WTC11 (cell line): ENCODE measurements around the gene FAM228B.

ENCODE experiments used
- CREB1 ChIP-seq: sonication (generic); formaldehyde crosslinking; IDR thresholded peaks from 2 replicates; pipeline ENCODE4 v1.8.0; 2023; ENCODE audit warnings: mild to moderate bottlenecking, missing genetic modification reagents
- CTCF ChIP-seq: fragments of 200-600 bp; IDR thresholded peaks from 2 replicates; pipeline ENCODE4 v1.8.0; 2022; ENCODE audit warnings: antibody characterized with exemption
- E2F1 ChIP-seq: sonication (generic); formaldehyde crosslinking; IDR thresholded peaks from 2 replicates; pipeline ENCODE4 v1.8.0; 2022; ENCODE audit warnings: mild to moderate bottlenecking, missing genetic modification reagents
- ELF4 ChIP-seq: sonication (generic); formaldehyde crosslinking; IDR thresholded peaks from 2 replicates; pipeline ENCODE4 v1.8.1; 2022; ENCODE audit warnings: low read depth, mild to moderate bottlenecking, moderate library complexity, missing genetic modification reagents
- GABPB1 ChIP-seq: sonication (generic); formaldehyde crosslinking; IDR thresholded peaks from 2 replicates; pipeline ENCODE4 v1.8.1; 2023; ENCODE audit warnings: mild to moderate bottlenecking, missing genetic modification reagents
- NR2C2 ChIP-seq: sonication (generic); formaldehyde crosslinking; IDR thresholded peaks from 2 replicates; pipeline ENCODE4 v1.8.0; 2022; ENCODE audit warnings: mild to moderate bottlenecking, missing genetic modification reagents
- SP1 ChIP-seq: sonication (generic); formaldehyde crosslinking; conservative IDR thresholded peaks from 2 replicates; pipeline ENCODE4 v1.8.1; 2022; ENCODE audit warnings: missing genetic modification reagents

- TF ChIP-seq NR2C2 (CRISPR knock-in tag) = no peak
- TF ChIP-seq ELF4 (CRISPR knock-in tag) = no peak
- TF ChIP-seq CTCF = no peak
- TF ChIP-seq CREB1 (CRISPR knock-in tag) = no peak
- TF ChIP-seq E2F1 = no peak
- TF ChIP-seq SP1 = no peak
- TF ChIP-seq GABPB1 (CRISPR knock-in tag) = no peak
Measured at GRCh38 chr2:24163601-24164000, 40.3 kb downstream of the FAM228B start.
